GM13976 (cell line): ENCODE results near the gene PLA1A.

ENCODE experiments used
- DNase-seq: peaks from one replicate; pipeline ENCODE4 v3.0.0; 2012; ENCODE audit warnings: low spot score
- CTCF ChIP-seq: IDR thresholded peaks from 2 replicates; pipeline ENCODE4 v1.5.1; 2012; ENCODE audit warnings: borderline replicate concordance, mild to moderate bottlenecking; ENCODE audit not compliant: insufficient read depth; ENCODE audit errors: extremely low read depth, missing control alignments, control extremely low read depth
- in situ Hi-C: fragments of 300-500 bp; cut with MboI; formaldehyde crosslinking; loops from one replicate; pipeline ENCODE4 v1.12.0; 2022; ENCODE audit warnings: low sequenced_read_pairs, mixed read lengths, inconsistent platforms; ENCODE audit not compliant: unreplicated experiment

PLA1A gene

DNA sequence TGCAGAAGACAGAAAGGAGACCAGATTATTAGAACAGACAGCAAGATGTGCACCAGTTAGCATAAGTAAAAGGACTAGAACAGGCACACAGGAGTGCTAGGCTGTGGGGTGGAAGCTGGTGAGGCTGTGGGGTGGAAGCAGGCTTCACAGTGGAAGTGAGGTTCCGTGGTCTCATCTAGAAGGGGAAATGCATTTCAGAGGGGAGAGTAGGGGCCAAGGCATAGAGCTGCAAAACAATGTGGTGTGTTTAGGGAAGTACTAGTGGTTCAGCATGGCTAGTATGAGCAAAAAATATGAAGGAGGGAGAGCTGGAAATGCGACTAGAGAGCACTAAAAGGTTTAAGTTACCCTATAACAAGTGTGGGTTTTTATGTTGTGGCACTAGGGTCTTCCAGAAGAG lies 56.2 kb downstream of the PLA1A start:
- DNase-seq = no peak
- TF ChIP-seq CTCF = no peak
- in situ Hi-C loops = no loop called here

- TF ChIP-seq CTCF = no peak
- in situ Hi-C loops = no loop called here
Observed at GRCh38 chr3:119657887-119658702, 60.4 kb downstream of the PLA1A start.

GRCh38 chr3:119658994-119659393 lies 61.3 kb downstream of the PLA1A start:
- in situ Hi-C loops = no loop called here
- no peak for TF ChIP-seq CTCF
- no peak for DNase-seq

More at GRCh38 chr3:119657887-119658702, 60.4 kb downstream of the PLA1A start:
- no peak for DNase-seq

- DNase-seq = no peak
- TF ChIP-seq CTCF = no peak
- in situ Hi-C loops = no loop called here
Observed at GRCh38 chr3:119659606-119660291, 62.1 kb downstream of the PLA1A start.

GRCh38 chr3:119660474-119661440 lies 63.1 kb downstream of the PLA1A start, which contains the start of gene POPDC2:
Gene POPDC2, minus strand, starts transcription at chr3:119660589. Its CDS starts 166 bp downstream, at chr3:119660423.
- no peak for TF ChIP-seq CTCF
- in situ Hi-C loops = no loop called here
- no peak for DNase-seq

DNA sequence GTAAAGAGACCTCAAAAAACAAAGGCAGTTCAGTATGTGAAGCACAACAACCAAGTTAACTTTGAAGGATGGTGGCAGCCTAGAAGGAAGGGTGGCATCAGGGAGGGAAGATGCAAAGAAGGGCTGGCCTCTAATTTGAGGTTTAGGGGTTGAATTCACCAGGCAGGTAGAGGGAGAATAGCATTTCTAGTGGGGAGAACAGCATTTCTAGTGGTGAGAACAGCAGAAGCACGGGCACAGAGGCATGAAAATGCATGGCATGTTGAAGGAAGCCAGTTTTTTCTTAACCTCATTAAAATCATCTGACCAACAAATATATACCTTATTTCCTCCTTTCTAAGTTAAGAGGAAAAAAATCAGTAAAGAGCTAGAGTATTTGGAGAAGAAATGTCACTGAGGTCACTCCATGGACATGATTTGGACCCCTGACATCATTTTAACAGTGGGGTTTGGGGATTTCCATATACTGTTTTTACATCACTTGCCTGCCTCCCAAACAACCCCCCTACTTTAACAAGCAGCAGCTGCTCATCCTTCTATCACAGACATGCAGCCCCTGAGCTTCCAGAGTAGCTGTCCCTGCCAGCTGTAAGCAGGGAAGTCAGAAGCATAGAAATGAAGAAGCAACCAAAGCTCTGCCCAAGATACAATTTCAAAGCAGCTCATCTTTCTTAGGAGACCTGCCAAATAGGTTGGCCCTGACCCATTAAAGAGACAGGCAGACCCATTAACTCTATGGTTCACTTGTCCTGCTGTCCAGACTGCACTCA lies 65.1 kb downstream of the PLA1A start:
- in situ Hi-C loops = no loop called here
- TF ChIP-seq CTCF = no peak
- DNase-seq = no peak
